ENCODE measurements around the gene UGT1A6.

UGT1A6 gene

DNA sequence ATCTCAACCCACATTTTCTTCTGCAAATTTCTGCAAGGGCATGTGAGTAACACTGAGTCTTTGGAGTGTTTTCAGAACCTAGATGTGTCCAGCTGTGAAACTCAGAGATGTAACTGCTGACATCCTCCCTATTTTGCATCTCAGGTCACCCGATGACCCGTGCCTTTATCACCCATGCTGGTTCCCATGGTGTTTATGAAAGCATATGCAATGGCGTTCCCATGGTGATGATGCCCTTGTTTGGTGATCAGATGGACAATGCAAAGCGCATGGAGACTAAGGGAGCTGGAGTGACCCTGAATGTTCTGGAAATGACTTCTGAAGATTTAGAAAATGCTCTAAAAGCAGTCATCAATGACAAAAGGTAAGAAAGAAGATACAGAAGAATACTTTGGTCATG lies 75.4 kb downstream of the UGT1A6 start:
- no peak for DNase-seq (ENCODE audit: low spot score)

DNA sequence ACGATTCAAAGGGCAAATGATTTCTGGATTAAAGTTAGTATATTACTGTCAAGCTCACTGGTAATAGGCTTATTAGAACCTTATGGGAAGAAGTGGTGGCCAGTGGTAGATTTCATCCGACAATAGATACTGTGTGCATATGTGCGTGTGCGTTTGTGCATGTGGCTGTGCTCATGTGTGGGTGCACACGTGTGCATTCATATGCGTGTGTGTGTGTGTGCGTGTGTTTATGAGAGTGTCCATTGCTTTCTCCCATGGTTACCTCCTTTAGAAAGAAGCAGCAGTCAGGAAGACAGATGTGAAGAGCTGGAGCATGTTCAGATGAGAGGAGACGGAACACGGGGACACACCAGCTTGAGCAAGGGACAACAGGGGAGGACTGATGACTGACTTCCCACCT lies 76.6 kb downstream of the UGT1A6 start:
- no peak for DNase-seq (ENCODE audit: low spot score)

DNA sequence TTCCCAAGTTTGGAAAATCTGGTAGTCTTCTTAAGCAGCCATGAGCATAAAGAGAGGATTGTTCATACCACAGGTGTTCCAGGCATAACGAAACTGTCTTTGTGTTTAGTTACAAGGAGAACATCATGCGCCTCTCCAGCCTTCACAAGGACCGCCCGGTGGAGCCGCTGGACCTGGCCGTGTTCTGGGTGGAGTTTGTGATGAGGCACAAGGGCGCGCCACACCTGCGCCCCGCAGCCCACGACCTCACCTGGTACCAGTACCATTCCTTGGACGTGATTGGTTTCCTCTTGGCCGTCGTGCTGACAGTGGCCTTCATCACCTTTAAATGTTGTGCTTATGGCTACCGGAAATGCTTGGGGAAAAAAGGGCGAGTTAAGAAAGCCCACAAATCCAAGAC lies 79.5 kb downstream of the UGT1A6 start:
- DNase-seq (ENCODE audit: low spot score): no peak

DNA sequence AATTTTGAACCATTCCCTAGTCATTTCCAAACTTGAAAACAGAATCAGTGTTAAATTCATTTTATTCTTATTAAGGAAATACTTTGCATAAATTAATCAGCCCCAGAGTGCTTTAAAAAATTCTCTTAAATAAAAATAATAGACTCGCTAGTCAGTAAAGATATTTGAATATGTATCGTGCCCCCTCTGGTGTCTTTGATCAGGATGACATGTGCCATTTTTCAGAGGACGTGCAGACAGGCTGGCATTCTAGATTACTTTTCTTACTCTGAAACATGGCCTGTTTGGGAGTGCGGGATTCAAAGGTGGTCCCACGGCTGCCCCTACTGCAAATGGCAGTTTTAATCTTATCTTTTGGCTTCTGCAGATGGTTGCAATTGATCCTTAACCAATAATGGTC lies 79.9 kb downstream of the UGT1A6 start:
- DNase-seq (ENCODE audit: low spot score): no peak

DNA sequence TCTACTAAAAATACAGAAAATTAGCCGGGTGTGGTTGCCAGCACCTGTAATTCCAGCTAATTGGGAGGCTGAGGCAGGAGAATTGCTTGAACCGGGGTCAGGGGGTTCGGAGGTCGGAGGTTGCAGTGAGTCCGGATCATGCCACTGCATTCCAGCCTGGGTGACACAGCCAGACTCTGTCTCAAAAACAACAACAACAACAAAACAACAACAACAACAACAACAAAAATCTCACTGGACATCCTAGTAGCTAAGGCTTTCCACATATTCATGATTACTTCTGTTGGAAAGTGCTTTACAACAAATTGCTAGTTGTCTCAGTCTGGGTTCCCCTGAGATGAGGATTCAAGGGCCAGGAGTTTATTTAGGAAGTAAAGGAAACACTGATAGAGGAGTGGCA lies 81.2 kb downstream of the UGT1A6 start:
- DNase-seq (ENCODE audit: low spot score): no peak

DNA sequence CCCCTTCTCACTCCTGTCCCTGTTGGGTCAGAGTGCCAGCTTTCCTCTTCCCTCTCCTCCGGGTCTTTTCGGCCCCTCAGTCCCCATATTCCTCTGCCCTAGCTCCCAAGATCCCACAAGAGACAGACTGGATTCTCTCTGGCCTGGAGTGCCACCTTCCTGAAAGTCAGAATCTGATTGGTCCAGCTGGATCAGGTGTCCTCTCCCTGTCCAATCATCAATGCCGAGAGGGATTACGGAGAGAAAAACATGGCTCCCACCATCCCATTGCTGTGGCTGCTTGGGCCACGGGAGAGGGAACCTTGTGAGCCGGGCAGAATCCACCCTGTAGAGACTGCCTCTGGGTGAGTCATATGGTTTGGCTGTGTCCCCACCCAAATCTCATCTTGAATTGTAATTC lies 82.7 kb downstream of the UGT1A6 start:
- no peak for DNase-seq (ENCODE audit: low spot score)

DNA sequence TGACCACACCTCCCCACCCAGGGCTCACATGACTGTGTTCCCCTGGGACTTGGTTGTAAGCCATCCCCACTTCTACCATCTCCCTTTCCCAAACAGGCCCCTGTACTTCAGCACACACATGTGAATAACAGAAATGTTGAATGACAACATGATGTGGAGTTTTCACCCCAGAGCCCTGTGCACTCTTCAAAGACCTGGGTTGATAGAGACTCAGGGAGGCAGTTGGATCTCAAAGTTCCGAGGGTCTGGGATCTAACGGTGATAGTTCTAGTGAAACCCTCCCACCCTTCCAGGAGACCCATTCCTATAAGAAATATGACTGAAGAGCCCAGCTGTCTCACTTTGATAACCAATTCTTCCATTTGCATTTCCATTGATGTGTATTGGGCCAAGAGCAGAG lies 85.3 kb downstream of the UGT1A6 start, which contains the start of gene MROH2A:
Gene MROH2A, plus strand, starts transcription at position 301 of the 400 bp plus-strand sequence. CDS start 1,029 bp downstream, outside the sequence.
- DNase-seq (ENCODE audit: low spot score): no peak

DNA sequence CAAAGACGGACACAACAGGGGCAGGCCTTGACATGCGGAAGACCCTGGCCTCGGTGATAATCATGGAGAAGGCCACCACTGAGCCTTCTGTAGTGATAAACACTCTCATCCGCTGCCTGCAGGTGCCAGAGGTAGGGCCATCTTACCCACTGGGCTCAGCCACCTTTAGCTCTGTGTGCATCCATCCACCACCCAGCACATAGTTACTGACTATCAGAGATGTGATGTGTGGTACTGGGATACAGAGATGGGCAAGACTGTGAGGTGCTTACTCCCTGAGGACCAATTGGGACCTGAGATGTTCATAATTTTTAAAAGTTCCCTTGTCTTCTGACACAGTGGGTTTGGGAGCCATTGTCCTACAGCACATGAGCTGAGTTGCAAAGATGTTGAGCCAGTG lies 87.0 kb downstream of the UGT1A6 start:
- no peak for DNase-seq (ENCODE audit: low spot score)

DNA sequence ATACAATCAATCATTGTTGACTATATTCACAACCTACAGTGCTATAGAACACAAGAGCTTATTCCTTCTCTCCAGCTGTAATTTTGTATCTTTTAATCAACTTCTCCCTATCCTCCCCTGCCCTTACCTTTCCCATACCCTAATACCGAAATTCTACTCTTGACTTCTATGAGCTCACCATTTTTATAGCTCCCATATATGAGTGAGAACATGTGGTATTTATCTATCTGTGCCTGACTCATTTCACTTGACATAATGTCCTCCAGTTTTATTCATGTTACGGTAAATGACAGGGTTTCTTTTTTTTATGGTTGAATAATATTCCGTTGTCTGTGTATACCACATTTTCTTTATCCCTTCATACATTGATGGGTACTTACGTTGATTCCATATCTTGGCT lies 88.1 kb downstream of the UGT1A6 start:
- no peak for DNase-seq (ENCODE audit: low spot score)

DNA sequence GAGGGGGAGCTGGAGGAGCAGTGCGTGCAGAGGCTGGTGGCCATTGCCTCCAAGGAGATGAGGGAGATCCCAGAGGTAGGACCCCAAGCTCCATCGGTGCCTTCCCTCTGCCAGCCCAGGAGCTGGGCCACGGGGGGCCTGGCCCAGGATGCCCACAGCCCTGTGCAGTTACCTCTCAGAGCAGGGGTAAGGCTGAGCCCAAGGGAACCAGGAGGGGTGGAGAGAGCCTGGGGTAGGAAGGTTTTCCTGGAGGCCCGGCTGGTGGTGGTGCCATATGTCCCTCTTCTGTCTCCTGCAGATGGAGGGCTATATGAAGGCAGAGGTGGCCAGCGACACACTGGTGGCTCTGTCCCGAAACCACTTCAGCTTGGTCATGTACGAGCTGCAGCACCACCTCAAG lies 96.9 kb downstream of the UGT1A6 start:
- DNase-seq (ENCODE audit: low spot score): no peak

DNA sequence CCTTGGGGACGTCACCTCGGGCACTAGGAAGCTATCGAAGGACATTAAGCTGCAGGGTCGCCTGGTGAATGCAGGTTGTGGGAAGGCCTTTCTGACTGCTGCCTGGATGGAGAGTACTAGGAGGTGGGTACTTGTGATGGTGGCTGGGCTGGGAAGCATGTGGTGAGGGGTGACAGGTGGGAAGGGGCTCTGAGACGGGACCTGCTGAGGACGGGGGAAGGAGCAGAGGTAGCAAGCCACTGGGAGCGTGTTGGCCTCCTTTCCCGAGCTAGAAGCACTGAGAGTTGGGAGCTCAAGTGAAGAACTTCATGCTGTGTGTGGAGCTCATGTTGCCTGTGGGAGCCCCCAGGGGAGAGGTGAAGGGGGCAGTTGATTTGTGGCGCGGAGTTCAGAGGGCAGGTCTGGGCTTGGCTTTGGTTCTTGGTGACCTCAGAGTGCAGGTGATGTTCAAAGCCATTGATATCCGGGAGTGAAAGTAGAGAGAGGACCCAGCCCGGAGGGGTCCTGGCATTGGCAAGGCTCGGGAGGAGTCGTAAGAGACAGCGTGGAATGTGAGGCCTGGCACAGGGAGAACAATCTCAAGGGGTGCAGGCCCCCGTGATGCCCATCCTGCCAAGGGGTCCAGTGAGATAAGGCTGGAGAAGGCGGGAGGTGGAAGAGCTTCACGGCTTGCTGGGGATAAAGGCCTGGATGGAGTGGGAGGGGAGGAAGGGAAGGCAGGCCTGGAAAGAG lies 98.6 kb downstream of the UGT1A6 start:
- no peak for DNase-seq (ENCODE audit: low spot score)

DNA sequence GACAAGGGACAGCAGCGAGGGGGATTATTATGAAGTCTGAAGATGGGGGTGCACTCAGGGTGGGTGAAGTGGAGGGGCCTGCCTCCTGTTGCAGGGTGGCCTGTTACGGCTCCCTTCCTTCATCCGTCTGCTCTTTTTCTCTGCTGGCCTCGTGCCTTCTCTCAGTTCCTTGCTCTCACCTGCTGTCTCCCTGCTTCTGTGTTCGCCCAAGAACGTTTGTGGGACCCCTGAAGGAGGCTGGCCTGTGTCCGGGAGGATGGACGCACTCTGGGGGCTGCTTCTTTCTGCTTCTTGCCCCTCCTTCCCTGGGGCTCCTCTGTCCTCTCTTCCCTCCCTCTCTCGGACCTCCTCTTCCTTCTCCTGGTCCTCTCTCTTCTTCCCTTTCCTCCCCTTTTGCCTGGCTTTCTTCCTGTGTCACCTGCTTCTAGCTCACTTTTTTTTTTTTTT lies 99.2 kb downstream of the UGT1A6 start:
- DNase-seq (ENCODE audit: low spot score): no peak

DNA sequence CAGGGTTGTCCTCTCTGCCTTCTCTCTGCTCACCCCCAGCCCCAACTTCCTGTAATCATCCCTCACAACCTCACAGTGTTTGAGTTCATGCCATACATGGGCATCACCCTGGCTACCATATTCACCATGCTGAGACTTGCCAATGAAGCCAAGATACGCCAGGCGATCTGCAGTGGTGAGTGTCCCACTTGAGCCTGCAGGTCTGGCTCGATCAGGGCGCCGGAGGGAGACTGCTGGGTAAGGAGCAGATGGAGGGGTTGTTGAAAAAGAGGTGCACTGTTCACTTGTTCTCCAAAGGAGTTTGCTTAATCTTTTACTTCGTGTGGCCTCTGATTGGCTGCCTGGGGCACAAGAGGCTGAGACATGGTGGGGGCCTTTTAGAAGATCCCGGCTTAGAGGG lies 100.0 kb downstream of the UGT1A6 start:
- DNase-seq (ENCODE audit: low spot score): no peak

DNA sequence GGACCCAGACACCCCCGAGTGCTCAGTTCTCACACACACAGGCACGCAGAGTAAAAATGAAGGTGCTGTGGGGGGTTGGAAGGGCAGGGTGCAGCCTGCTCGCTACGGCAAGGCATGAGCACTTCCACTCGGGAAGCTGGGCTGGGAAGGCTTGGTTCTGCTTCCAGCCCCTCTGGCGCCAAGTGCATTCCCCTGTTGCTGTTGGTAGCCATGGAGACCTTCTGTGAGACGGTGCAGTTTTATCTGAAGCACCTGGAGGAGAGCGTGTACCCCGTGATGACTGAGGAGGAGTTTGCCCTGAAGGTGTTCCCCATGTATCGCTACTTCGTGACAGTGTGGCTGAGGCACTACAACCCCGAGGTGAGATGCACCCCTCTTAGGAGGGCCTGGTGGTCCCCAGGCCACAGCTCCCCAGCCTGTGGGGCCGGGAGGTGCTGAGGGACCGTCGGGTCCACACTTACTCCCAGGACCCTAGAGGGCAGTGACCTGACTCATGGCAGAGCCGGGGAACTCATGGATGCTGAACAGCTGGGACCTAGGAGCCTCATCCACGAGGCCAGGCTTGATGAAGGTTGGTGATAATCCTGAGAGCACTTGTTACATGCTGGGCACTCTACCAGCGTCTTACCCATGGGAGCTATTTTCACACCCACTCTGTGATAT lies 100.9 kb downstream of the UGT1A6 start:
- no peak for DNase-seq (ENCODE audit: low spot score)

DNA sequence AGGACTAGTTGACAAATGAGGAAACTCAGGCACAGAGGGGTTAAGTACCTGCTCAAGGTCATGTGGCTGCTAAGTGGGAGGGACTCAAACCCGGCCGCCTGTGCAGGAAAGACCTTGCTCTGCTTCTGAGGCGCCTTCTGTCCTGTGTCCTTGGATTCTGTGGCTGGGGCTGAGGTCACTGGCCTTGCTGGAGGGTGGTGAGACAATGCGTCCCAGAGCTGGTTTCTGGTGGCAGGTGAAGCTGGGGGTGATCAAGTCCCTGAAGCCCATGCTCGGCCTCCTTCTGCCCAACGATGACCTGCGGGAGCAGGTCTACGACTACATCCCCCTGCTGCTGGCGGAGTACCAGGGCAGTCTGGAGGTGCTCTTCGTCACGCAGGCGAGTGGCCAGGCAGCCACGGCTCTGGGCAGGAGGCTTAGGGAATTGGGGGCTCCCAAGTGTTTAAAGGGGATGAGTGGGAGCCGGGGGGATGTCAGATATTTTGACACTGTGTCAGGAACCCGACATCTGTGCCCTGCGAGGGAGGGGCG lies 101.5 kb downstream of the UGT1A6 start:
- no peak for DNase-seq (ENCODE audit: low spot score)

DNA sequence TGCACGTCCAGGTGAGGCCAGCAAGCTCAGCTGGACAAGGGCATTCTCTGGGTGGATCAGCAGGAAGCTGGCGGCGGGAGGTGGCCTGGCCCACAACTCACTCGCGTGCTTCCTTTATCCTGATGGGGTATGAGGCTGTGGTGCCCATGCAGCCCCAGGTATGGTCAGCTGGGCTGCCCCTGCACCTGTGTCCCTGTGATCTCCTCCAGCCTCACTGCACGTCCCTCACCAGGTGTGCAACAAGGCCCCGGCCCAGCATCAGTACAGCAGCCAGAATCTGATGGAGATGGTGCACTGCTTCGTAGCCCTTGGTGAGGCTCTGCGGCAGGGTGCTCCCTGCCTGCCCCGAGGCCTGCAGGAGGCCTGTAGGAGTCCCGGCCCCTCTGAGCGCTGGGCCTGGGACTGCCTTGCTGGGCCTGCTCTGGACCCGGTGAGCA lies 103.1 kb downstream of the UGT1A6 start:
- no peak for DNase-seq (ENCODE audit: low spot score)

DNA sequence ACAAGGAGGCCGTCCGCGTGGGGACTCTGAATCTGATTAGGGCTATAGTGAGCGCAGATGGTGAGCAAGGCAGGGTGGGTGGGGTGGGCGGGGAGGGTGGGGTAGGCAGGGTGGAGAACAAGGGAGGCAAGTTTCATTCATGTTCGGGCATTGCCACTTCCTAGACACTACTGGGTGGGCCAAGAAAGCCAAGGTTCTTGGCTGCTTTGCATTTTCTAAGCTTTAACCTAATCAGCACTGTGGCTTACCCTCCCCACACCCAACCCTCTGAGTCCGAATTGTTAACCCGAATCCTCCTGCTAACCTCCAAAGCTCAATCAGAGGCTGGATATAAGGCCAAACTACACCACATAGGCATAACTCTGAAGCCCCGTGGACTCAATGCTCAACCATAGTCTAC lies 103.6 kb downstream of the UGT1A6 start:
- DNase-seq (ENCODE audit: low spot score): no peak

DNA sequence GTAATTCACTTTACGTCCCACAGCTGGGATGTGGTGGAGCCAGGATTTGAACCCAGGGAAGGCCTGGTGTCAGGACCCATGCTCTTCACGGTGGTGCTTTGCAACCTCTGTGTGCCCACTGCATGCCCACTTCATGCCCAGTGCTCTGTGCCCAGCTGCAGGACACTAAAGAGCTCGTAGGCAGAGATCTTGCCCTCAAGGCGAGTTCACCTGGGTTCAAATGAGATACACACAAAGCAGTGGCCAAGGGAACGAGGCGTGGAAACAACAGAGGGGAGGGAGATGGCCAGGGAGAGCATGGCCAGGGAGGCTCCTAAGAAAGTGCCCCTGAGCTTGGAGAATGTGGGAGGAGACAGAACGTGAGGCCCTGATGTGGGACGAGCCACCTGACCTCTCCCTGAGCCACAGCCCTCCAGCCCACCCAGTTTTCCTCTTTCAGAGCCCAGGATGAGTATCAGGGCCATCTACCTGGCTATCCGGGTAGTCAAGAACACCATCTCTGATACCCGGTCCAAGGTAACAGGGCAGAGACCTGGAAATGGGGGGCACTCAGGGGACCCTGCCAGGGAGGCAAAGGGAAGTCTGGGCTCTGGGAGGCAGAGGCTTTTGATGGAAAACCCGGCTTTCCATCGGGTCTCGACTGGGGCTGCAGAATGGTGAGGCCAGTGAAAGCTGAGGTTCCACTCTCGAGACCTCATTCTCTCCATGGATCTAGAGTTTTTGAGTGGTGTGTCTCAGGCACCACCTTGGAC lies 105.8 kb downstream of the UGT1A6 start:
- DNase-seq (ENCODE audit: low spot score): no peak

DNA sequence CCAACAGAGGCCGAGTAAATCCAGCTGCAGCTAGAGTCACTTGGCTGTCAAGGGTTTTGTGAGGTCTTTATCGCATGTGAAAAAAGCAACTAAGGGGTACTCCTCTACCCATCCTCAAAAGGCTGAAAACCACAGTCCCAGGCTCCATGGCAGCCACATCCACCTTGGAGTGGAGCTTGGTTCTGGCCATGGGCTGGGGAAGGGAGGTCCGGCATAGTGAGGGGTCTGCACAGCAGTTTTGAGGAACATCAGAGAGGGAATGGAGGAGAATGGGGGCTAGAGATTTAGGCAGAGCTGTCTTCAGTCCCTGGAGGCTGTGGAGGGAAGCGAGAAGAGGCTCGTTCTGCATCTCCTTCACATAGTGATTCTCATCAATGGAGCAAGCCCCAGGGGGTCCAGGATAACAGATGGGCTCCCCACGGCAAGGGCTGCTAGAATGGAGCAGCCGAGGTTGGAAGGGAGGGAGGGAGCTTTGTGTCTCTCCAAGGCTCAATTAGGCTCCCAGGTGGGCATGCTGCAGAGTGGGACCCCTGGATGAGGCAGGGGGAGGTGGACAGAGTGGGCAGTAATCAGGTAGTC lies 106.5 kb downstream of the UGT1A6 start:
- no peak for DNase-seq (ENCODE audit: low spot score)

DNA sequence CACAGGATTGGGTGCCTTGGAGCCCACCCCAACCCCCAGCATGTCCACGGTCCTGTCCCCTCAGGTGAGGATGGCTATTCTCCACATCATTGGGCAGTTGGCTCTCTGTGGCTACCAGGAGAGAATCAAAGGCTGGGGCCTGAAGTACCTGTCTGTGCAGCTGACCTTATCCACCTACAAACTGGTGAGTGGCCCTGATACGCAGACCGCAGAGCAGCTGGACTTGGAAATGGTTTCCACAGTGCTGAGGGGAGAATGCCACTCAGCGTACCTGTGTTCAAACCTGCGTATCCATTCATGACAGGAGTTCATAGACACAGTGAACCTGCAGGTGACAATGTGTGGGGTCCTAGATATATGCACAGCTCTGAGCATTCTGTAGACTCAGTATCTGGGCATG lies 107.0 kb downstream of the UGT1A6 start:
- no peak for DNase-seq (ENCODE audit: low spot score)

DNA sequence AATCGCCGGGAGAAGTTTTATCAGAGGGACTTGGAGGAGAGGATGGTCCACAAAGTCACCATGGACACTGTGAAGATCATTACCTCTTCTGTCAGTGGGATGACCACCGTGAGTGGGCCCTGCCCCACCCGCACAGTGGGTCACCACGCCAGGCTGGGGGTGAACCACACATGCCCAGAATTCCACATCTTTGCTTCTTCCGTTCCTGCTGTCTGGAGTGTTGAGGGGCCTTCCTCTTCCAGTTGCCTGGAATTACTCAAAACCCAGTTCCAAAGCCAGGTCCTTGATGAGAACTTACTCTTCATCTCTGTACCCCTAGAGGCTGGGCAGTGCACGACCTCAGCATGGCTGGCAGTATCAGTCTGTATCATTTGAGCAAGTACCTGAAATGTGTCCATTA lies 107.5 kb downstream of the UGT1A6 start:
- no peak for DNase-seq (ENCODE audit: low spot score)

DNA sequence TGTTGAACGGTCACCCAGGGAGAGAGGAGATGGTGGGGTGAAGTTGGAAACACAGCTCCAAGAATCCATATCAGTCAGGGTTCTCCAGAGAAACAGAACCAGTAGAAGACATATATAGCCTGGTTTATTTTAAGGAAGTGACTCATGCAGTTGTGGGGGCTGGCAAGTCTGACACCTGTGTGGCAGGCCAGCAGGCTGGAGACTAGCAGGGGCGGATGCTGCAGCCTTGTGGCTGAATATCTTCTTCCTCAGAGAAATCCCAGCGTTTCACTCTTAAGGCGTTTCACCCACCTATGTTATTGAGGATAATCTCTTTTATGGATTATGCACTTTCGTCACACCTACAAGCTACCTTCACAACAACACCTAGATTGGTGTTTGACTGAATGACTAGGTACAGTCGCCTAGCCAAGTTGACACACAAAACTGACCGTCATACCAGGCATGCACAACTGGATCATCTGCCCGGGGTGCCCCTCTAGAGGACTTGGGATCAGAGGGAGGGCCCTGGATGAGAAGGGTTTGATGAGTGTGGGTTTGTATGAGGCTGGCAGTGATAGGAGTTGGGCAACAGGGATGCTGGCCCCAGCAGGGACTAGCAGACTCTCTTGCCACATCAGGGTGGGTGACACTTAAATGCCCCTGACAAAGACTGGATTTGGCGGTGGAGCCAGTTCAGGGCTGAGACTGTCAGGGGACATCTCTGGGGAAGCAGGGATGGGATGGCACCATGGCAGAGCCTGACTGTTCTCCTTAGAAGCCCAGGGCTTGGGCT lies 108.9 kb downstream of the UGT1A6 start:
- no peak for DNase-seq (ENCODE audit: low spot score)

All from hepatic stellate cell (primary cell).